Vagina (tissue), 2 donors: ENCODE measurements around the gene ZFHX3.

ENCODE experiments used
- CTCF ChIP-seq, 3 experiments: fragments of 450-650 bp in 2 of 3; fragments of 200-600 bp in 1 of 3; sonication (generic) in 1 of 3; IDR thresholded peaks; one replicate each; pipeline ENCODE4 v1.5.1; 2017 to 2019; ENCODE audit warnings: antibody characterized with exemption in 3 of 3, mild to moderate bottlenecking in 2 of 3, moderate library complexity in 2 of 3
- POLR2A ChIP-seq, 2 donors: fragments of 450-650 bp; IDR thresholded peaks; one replicate each; pipeline ENCODE4 v1.6.1; 2017; ENCODE audit warnings: antibody characterized with exemption in 2 of 2, mild to moderate bottlenecking in 2 of 2, moderate library complexity in 2 of 2
- POLR2AphosphoS5 ChIP-seq, 2 donors: sonication (generic); formaldehyde crosslinking; IDR thresholded peaks; one replicate each; pipeline ENCODE4 v1.9.0; 2017; ENCODE audit warnings: antibody characterized with exemption in 2 of 2, mild to moderate bottlenecking in 2 of 2, low read depth in 1 of 2; ENCODE audit not compliant: insufficient read depth in 1 of 2

DNA sequence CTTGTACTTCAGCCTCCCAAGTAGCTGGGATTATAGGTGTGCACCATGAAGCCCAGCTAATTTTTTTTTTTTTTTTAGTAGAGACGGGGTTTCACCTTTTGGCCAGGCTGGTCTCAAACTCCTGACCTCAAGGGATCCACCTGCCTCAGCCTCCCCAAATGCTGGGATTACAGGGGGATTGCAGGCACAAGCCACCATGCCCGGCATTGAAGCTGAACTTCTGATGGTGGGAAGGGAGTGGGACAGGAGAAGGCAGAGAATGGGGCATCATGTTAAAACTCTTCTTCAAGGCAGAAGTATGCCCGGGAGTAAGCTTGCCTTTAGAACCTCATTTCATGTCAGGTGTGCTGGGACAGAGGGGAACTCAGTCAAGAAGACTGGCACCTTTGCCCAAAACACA, 48.6 kb upstream of the ZFHX3 start:
- TF ChIP-seq POLR2A (IDR thresholded peaks at IDR 0.05) (no peak), CTCF (IDR thresholded peaks at IDR 0.05) (no peak), POLR2AphosphoS5 (IDR thresholded peaks at IDR 0.05; ENCODE audit: insufficient read depth in 1 of 2, low read depth in 1 of 2) (no peak)
